Peyer's patch (tissue), 4 donors: ENCODE measurements around the gene GRM2. TPM values are rescaled to one million over a fixed set of nuclear protein-coding genes. Genes with fewer than 3 reads are reported as not detected.

Experiments used
- DNase-seq, 3 donors: peaks; one replicate each; pipeline ENCODE4 v3.0.0-alpha.2; 2017 to 2019
- H3K27ac ChIP-seq, 4 donors: fragments of 200-600 bp; sonication (generic); one replicate each; pipeline ENCODE4 v1.5.1; 2016 to 2019
- H3K27me3 ChIP-seq, 2 donors: fragments of 200-600 bp; sonication (generic); one replicate each; pipeline ENCODE4 v1.5.1; 2019
- H3K36me3 ChIP-seq, 3 donors: fragments of 200-600 bp; sonication (generic); one replicate each; pipeline ENCODE4 v1.5.1; 2016 to 2019
- H3K4me1 ChIP-seq, 4 donors: fragments of 200-600 bp; sonication (generic); one replicate each; pipeline ENCODE4 v1.5.1; 2016 to 2019
- H3K4me3 ChIP-seq, 4 donors: fragments of 200-600 bp; sonication (generic); 1 replicate in 3 of 4; 2 replicates in 1 of 4; pipeline ENCODE4 v1.5.1; 2016 to 2019; ENCODE audit warnings: mild to moderate bottlenecking in 1 of 4
- H3K9me3 ChIP-seq, 4 donors: fragments of 200-600 bp; sonication (generic); one replicate each; pipeline ENCODE4 v1.5.1; 2016 to 2019; ENCODE audit warnings: mild to moderate bottlenecking in 1 of 4
- CTCF ChIP-seq, 6 experiments: fragments of 450-650 bp in 4 of 6; fragments of 200-600 bp in 2 of 6; sonication (generic) in 1 of 6; IDR thresholded peaks; one replicate each; pipeline ENCODE4 v1.5.1; 2017 to 2019; ENCODE audit warnings: antibody characterized with exemption in 6 of 6, mild to moderate bottlenecking in 3 of 6, moderate library complexity in 1 of 6
- POLR2A ChIP-seq, 2 donors: fragments of 450-650 bp; IDR thresholded peaks; one replicate each; pipeline ENCODE4 v1.5.1; 2017; ENCODE audit warnings: antibody characterized with exemption in 2 of 2, mild to moderate bottlenecking in 2 of 2, moderate library complexity in 2 of 2
- total RNA-seq, 4 donors: library from RNA; depleted of rRNA; stranded (reverse); fragments of >200 nt; gene quantifications; one replicate each; pipeline ENCODE4 v1.1.0, GENCODE V29; 2016

GRM2 gene
- 1 to 10 TPM in 1 of 4 donors, under 1 TPM in 2, not detected in 1; 0.54 to 2.5 (median 0.57) TPM for total RNA-seq

DNA sequence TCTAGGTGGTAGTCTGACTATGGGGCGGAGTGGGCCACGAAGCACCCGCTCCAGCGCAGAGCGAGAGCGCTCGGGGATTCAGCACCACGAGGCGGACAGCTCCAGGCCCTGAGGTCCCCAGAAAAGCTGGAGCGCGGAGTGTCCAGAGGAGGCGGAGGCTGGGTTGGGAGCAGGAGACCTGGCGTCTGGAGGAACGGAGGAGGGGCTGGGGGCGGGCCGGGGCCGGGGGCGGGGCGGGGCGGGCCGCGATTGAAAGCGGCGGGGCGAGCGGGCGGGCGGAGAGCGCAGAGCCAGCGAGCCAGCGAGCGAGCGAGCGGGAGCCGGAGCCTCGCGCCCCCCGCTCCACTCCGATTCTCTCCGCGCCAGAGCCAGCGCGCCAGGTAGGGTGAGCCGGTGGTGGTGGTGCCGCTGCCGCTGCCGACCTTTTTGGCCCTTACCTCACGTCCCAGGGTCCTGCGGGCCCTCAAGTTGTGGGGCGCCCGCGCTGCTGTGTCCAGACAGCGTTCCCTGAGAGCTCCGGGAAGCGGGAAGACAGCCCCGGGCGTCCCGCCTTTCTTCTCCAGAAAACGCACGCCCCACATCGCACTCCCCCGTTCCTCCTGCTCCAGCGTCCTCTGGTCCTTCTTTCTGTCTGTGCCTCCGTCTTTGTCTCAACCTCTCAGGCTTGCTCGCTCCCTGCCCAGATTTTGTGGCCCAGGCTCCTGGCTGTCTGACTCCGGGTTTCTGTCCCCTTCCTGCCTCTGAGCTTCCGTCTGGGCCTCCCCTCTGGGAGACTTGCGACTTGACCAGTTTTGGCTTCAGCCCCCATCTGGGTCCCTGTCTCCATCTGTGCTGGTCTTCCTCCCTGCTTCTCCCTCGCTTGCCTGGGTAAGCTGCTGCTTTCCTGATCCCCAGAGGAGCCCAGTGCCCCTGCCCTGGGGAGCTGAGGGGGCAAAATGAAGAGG, at the start of gene GRM2:
GRM2 (plus strand) TSS at position 281 of the 944 bp plus-strand sequence. CDS start 1,916 bp downstream, outside the sequence.
- no peak within 1 kb of the TSS for H3K27ac ChIP-seq
- DNase-seq = peak in 2 of 3 donors; percentile 56 to 73
- peaks cover 0 to 24% (median 0%) of the 10 kb centered on the region in 3 donors for H3K36me3 ChIP-seq
- no peaks in the 10 kb centered on the region for H3K9me3 ChIP-seq
- H3K4me3 ChIP-seq = peak within 1 kb of the TSS in 2 of 4 donors; percentile 14 to 39
- peaks cover 0 to 9% (median 0%) of the 10 kb centered on the region in 4 donors for H3K4me1 ChIP-seq
- TF ChIP-seq POLR2A (IDR thresholded peaks at IDR 0.05) (no peak), CTCF (IDR thresholded peaks at IDR 0.05) (no peak)
- no peaks in the 10 kb centered on the region for H3K27me3 ChIP-seq

DNA sequence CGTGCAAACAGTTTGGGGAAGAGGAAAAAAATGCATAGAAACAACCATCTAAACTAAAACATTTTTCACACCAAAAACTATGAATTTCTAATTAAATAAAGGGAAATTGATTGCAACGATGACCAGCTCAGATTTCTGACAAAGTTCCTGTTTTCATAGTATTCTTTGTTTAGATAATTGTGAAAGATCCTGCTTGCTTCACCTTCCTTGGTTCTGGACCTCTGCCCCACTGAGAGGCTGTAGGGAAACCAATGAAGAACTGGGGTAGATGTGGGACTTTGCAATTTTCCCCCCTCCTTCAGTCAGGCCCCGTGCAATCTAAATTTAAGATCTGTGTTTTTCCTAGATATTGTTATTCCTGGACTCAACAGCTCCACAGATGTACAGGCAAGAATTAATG, 49.6 kb upstream of the GRM2 start:
- Histone ChIP-seq H3K27ac (no peak overlapping the region), H3K36me3 (peaks cover 0 to 46% (median 0%) of the 10 kb centered on the region in 3 donors)

DNA sequence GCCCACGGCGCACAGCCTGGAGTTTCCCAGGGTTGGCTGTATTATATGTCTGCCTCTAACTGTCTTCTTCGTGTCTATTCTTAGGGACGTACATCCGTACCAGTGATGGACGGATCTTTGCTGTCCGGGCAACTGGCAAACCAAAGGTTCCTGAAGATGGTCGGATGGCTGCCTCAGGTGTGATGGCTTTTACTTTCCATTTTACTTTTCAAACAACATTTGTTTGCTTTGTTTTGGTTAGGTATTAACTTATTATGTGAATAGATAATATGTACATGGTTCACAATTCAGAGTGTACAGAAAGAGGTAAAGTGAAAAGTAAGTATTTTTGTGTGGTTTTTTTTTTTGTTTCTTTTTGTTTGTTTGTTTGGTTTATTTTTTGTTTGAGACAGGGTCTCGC, 46.9 kb upstream of the GRM2 start:
- Histone ChIP-seq H3K4me3 (no peak overlapping the region), H3K4me1 (no peaks in the 10 kb centered on the region), H3K27ac (no peak overlapping the region), H3K27me3 (no peaks in the 10 kb centered on the region), H3K36me3 (peaks cover 0 to 57% (median 0%) of the 10 kb centered on the region in 3 donors), H3K9me3 (no peaks in the 10 kb centered on the region)
- DNase-seq = no peak
- TF ChIP-seq CTCF (IDR thresholded peaks at IDR 0.05) (no peak), POLR2A (IDR thresholded peaks at IDR 0.05) (no peak)

More for the DNA sequence above, 49.6 kb upstream of the GRM2 start:
- no peaks in the 10 kb centered on the region for H3K9me3 ChIP-seq
- DNase-seq = no peak
- no peaks in the 10 kb centered on the region for H3K4me1 ChIP-seq
- H3K27me3 ChIP-seq = no peaks in the 10 kb centered on the region
- TF ChIP-seq POLR2A (IDR thresholded peaks at IDR 0.05) (no peak), CTCF (IDR thresholded peaks at IDR 0.05) (no peak)
- no peak overlapping the region for H3K4me3 ChIP-seq

DNA sequence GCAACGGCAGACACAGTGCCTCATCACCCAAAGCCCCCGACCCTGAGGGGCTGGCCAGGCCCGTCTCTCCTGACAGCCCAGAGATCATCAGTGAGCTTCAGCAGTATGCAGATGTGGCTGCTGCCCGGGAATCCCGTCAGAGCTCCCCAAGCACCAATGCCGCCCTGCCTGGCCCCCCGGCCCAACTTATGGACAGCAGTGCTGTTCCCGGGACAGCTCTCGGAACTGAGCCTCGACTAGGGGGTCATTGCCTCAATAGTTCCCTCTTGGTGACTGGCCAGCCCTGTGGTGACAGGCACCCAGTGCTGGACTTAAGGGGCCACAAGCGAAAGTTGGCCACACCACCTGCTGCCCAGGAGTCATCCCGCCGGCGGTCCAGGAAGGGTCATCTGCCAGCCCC, 44.4 kb upstream of the GRM2 start:
- Histone ChIP-seq H3K27ac (no peak overlapping the region), H3K4me3 (no peak overlapping the region), H3K4me1 (no peaks in the 10 kb centered on the region), H3K27me3 (no peaks in the 10 kb centered on the region), H3K9me3 (no peaks in the 10 kb centered on the region), H3K36me3 (peaks cover 0 to 48% (median 0%) of the 10 kb centered on the region in 3 donors)
- TF ChIP-seq CTCF (IDR thresholded peaks at IDR 0.05) (no peak), POLR2A (IDR thresholded peaks at IDR 0.05) (no peak)
- DNase-seq = no peak

GRCh38 chr3:51668756-51669155, 38.1 kb upstream of the GRM2 start:
- H3K27ac ChIP-seq = no peak overlapping the region
- H3K4me3 ChIP-seq = no peak overlapping the region
- no peak for TF ChIP-seq POLR2A (IDR thresholded peaks at IDR 0.05)
- TF ChIP-seq CTCF (IDR thresholded peaks at IDR 0.05) = no peak
- peaks cover 0 to 30% (median 13%) of the 10 kb centered on the region in 4 donors for H3K4me1 ChIP-seq
- H3K27me3 ChIP-seq = no peaks in the 10 kb centered on the region
- no peak for DNase-seq
- no peaks in the 10 kb centered on the region for H3K36me3 ChIP-seq
- no peaks in the 10 kb centered on the region for H3K9me3 ChIP-seq
